ENCODE data around the gene TUBB4B. TPM values are rescaled to one million over a fixed set of nuclear protein-coding genes. Genes with fewer than 3 reads are reported as not detected.

The TUBB4B gene
- total RNA-seq, 1 experiment from 2014 or later = 180 TPM

DNA sequence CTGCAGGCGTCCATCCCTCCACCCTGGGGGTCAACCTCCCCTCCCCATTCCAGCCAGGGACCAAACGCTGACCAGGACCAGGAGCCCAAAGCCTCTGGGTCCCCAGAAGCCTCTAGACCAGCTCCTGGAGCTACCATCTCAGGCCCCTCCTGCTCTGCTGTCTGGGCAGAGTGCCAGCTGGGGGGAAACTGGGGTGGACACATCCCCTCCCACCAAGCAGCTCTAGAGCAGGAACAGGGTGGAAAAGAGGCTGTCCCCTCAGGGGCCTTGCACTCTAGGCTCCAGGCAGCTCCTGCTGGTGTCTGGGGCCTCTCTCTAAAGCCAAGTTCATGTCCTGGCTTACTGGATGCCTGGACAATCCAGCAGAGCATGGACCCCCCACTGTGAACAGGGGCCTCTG lies 48.2 kb upstream of the TUBB4B start:
- Mint-ChIP-seq H3K36me3 (ENCODE audit: insufficient read depth, unreplicated experiment) (peaks cover 20% of the 10 kb centered on the region), H3K27ac (ENCODE audit: low read depth, unreplicated experiment) (no peak overlapping the region), H3K4me3 (ENCODE audit: unreplicated experiment) (no peak overlapping the region), H3K27me3 (ENCODE audit: insufficient read depth, unreplicated experiment) (no peaks in the 10 kb centered on the region), H3K4me1 (ENCODE audit: insufficient read depth, unreplicated experiment) (peaks cover 14% of the 10 kb centered on the region), H3K9me3 (ENCODE audit: unreplicated experiment) (no peaks in the 10 kb centered on the region)
- no peak for DNase-seq (ENCODE audit: unreplicated experiment)
- intact Hi-C loops (cut with micrococcal nuclease) = no loop called here
- BruUV-seq (replicated peaks) = no TSS peak
- POLR2A ChIA-PET = interaction anchor here (1.0 kb wide), 1 partner anchor 8 kb away, joined by 4 read pairs; the partner anchor contains the start of gene TPRN
- CTCF ChIA-PET = interaction anchor here (1.5 kb wide), 1 partner anchor 44 kb away, joined by 5 read pairs; no protein-coding TSS in a partner anchor
- TF ChIP-seq, protein P1, sequence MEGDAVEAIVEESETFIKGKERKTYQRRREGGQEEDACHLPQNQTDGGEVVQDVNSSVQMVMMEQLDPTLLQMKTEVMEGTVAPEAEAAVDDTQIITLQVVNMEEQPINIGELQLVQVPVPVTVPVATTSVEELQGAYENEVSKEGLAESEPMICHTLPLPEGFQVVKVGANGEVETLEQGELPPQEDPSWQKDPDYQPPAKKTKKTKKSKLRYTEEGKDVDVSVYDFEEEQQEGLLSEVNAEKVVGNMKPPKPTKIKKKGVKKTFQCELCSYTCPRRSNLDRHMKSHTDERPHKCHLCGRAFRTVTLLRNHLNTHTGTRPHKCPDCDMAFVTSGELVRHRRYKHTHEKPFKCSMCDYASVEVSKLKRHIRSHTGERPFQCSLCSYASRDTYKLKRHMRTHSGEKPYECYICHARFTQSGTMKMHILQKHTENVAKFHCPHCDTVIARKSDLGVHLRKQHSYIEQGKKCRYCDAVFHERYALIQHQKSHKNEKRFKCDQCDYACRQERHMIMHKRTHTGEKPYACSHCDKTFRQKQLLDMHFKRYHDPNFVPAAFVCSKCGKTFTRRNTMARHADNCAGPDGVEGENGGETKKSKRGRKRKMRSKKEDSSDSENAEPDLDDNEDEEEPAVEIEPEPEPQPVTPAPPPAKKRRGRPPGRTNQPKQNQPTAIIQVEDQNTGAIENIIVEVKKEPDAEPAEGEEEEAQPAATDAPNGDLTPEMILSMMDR (IDR thresholded peaks at IDR 0.05; ENCODE audit: unreplicated experiment) = no peak

DNA sequence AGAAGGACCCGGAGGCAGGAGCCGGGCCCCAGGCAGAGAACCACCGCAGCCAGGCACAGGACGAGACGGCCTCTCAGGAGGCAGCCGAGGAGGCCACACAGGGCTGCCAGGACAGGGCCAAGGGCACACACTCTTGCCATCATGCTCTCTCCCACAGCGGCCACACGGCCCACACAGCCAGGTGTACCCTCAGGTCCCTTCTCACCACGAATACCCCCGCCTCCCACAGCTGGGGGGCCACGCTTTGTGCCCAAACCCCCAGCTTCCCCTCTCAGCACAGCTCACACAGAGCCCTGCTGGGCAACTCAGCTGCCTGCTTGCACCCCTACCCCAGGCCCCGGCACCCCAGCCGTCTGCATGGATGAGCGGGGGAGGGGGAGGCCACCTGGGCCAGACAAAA lies 47.3 kb upstream of the TUBB4B start:
- H3K9me3 Mint-ChIP-seq (ENCODE audit: unreplicated experiment) = no peaks in the 10 kb centered on the region
- no peaks in the 10 kb centered on the region for H3K27me3 Mint-ChIP-seq (ENCODE audit: insufficient read depth, unreplicated experiment)
- H3K27ac Mint-ChIP-seq (ENCODE audit: low read depth, unreplicated experiment) = no peak overlapping the region
- H3K4me1 Mint-ChIP-seq (ENCODE audit: insufficient read depth, unreplicated experiment) = peaks cover 21% of the 10 kb centered on the region
- ChIA-PET CTCF (interaction anchor here (0.5 to 0.7 kb wide), 2 partner anchors 9 to 166 kb away, joined by 3 read pairs; no protein-coding TSS in a partner anchor), POLR2A (no interaction called here)
- H3K36me3 Mint-ChIP-seq (ENCODE audit: insufficient read depth, unreplicated experiment) = peaks cover 20% of the 10 kb centered on the region
- TF ChIP-seq, protein P1 (IDR thresholded peaks at IDR 0.05; ENCODE audit: unreplicated experiment) = no peak
- no peak for DNase-seq (ENCODE audit: unreplicated experiment)
- BruUV-seq (replicated peaks) = no TSS peak
- no peak overlapping the region for H3K4me3 Mint-ChIP-seq (ENCODE audit: unreplicated experiment)
- intact Hi-C loops (cut with micrococcal nuclease) = no loop called here

DNA sequence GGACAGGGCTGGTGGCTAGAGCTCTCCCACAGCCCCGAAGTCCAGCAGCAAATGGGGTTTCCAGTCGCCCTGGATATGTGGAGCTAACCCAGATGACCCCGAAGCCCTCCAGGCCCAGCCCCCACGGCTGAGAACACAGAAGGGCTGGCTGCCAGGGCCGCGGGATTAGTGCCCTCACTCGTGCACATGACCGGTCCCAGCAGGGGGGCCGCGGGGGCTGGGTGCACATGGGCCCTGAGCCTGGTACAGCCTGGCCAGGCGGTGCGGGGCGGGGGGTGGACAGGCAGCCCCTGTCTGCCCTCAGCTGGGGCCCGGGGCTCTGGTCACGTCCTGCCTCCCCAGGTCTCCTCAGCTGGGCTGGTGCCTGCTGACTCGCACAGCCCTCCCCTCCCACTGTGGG lies 46.7 kb upstream of the TUBB4B start:
- intact Hi-C loops (cut with micrococcal nuclease) = no loop called here
- no peak overlapping the region for H3K27ac Mint-ChIP-seq (ENCODE audit: low read depth, unreplicated experiment)
- CTCF ChIA-PET = interaction anchor here (0.5 to 0.7 kb wide), 3 partner anchors 8 to 85 kb away, joined by 3 to 6 read pairs (median 3); partner anchors contain the start of gene RNF224

GRCh38 chr9:137194909-137195308 lies 46.2 kb upstream of the TUBB4B start:
- intact Hi-C loops (cut with micrococcal nuclease) = no loop called here
- Mint-ChIP-seq H3K9me3 (ENCODE audit: unreplicated experiment) (no peaks in the 10 kb centered on the region), H3K4me1 (ENCODE audit: insufficient read depth, unreplicated experiment) (peaks cover 18% of the 10 kb centered on the region), H3K27ac (ENCODE audit: low read depth, unreplicated experiment) (no peak overlapping the region), H3K36me3 (ENCODE audit: insufficient read depth, unreplicated experiment) (peaks cover 12% of the 10 kb centered on the region), H3K4me3 (ENCODE audit: unreplicated experiment) (peak overlapping the region; percentile 36), H3K27me3 (ENCODE audit: insufficient read depth, unreplicated experiment) (no peaks in the 10 kb centered on the region)
- DNase-seq (ENCODE audit: unreplicated experiment) = peak; percentile 54
- ChIA-PET CTCF (interaction anchor here (0.6 to 1.1 kb wide), 4 partner anchors 24 to 386 kb away, joined by 3 to 6 read pairs (median 4); partner anchors contain the start of gene RNF224), POLR2A (interaction anchor here (0.5 to 2.1 kb wide), 10 partner anchors 10 to 150 kb away, joined by 3 to 13 read pairs (median 3); partner anchors contain the start of genes NDOR1, RNF224, TMEM203 and TUBB4B)
- TF ChIP-seq, protein P1 (IDR thresholded peaks at IDR 0.05; ENCODE audit: unreplicated experiment) = no peak
- BruUV-seq (replicated peaks) = no TSS peak

More for the DNA sequence above, 46.7 kb upstream of the TUBB4B start:
- TF ChIP-seq, protein P1 (IDR thresholded peaks at IDR 0.05; ENCODE audit: unreplicated experiment) = no peak
- no peaks in the 10 kb centered on the region for H3K27me3 Mint-ChIP-seq (ENCODE audit: insufficient read depth, unreplicated experiment)
- peaks cover 14% of the 10 kb centered on the region for H3K36me3 Mint-ChIP-seq (ENCODE audit: insufficient read depth, unreplicated experiment)
- H3K4me1 Mint-ChIP-seq (ENCODE audit: insufficient read depth, unreplicated experiment) = peaks cover 19% of the 10 kb centered on the region
- no peak for DNase-seq (ENCODE audit: unreplicated experiment)
- POLR2A ChIA-PET = interaction anchor here (0.7 to 2.1 kb wide), 5 partner anchors 10 to 47 kb away, joined by 3 to 13 read pairs (median 3); partner anchors contain the start of genes NDOR1, RNF224, TMEM203 and TUBB4B
- H3K9me3 Mint-ChIP-seq (ENCODE audit: unreplicated experiment) = no peaks in the 10 kb centered on the region
- H3K4me3 Mint-ChIP-seq (ENCODE audit: unreplicated experiment) = no peak overlapping the region
- BruUV-seq (replicated peaks) = no TSS peak

All from MCF 10A (cell line).